HepG2 (cell line): ENCODE data around the gene EEF1E1. TPM values are rescaled to one million over a fixed set of nuclear protein-coding genes. Genes with fewer than 3 reads are reported as not detected.

Experiments
- CREB1 ChIP-seq, 2 experiments: fragments of 450-650 bp in 1 of 2; IDR thresholded peaks; 2 replicates each; pipeline ENCODE4 v1.6.1; 2016 to 2017; ENCODE audit warnings: control low read depth in 1 of 2, mild to moderate bottlenecking in 1 of 2, missing compliant biosample characterization in 1 of 2, missing genetic modification characterization in 1 of 2
- FOXK1 ChIP-seq: sonication (generic); formaldehyde crosslinking; IDR thresholded peaks from 2 replicates; pipeline ENCODE4 v1.4.0; 2020; ENCODE audit warnings: low read depth, missing genetic modification reagents, borderline replicate concordance
- IRF2 ChIP-seq: IDR thresholded peaks from 2 replicates; pipeline ENCODE4 v1.6.1; 2018; ENCODE audit warnings: missing genetic modification reagents, missing compliant biosample characterization
- ISX ChIP-seq: sonication (generic); formaldehyde crosslinking; conservative IDR thresholded peaks from 2 replicates; pipeline ENCODE4 v1.5.0; 2020; ENCODE audit warnings: missing genetic modification reagents
- KDM5A ChIP-seq: fragments of 200-600 bp; sonication (generic); IDR thresholded peaks from 2 replicates; pipeline ENCODE4 v1.7.0; 2018; ENCODE audit warnings: antibody characterized with exemption, mild to moderate bottlenecking, low read length, borderline replicate concordance
- KLF12 ChIP-seq: sonication (generic); formaldehyde crosslinking; IDR thresholded peaks from 2 replicates; pipeline ENCODE4 v1.4.0; 2020; ENCODE audit warnings: missing genetic modification reagents, borderline replicate concordance
- KLF13 ChIP-seq: sonication (generic); formaldehyde crosslinking; IDR thresholded peaks from 2 replicates; pipeline ENCODE4 v1.4.0; 2020; ENCODE audit warnings: mild to moderate bottlenecking, missing genetic modification reagents
- NRL ChIP-seq: sonication (generic); formaldehyde crosslinking; IDR thresholded peaks from 2 replicates; pipeline ENCODE4 v1.5.0; 2020; ENCODE audit warnings: missing genetic modification reagents, mild to moderate bottlenecking, moderate library complexity, borderline replicate concordance
- SCMH1 ChIP-seq: sonication (generic); formaldehyde crosslinking; IDR thresholded peaks from 2 replicates; pipeline ENCODE4 v1.9.0; 2021; ENCODE audit warnings: missing genetic modification reagents, mild to moderate bottlenecking, borderline replicate concordance
- SNAI1 ChIP-seq: sonication (generic); formaldehyde crosslinking; IDR thresholded peaks from 2 replicates; pipeline ENCODE4 v1.5.0; 2020; ENCODE audit warnings: mild to moderate bottlenecking, missing genetic modification reagents, borderline replicate concordance
- SNRNP70 ChIP-seq: fragments of 200-400 bp; formaldehyde crosslinking; IDR thresholded peaks from 2 replicates; pipeline ENCODE4 v1.6.1; 2017; ENCODE audit warnings: mild to moderate bottlenecking, low read depth, low read length, moderate library complexity
- SRSF1 ChIP-seq: fragments of 200-400 bp; formaldehyde crosslinking; optimal IDR thresholded peaks from 2 replicates; pipeline ENCODE3; 2017; ENCODE audit warnings: mild to moderate bottlenecking, low read depth, low read length, moderate library complexity
- STAG1 ChIP-seq: sonication (generic); formaldehyde crosslinking; IDR thresholded peaks from 2 replicates; pipeline ENCODE4 v1.4.0; 2020; ENCODE audit warnings: missing genetic modification reagents
- TAF15 ChIP-seq: fragments of 200-400 bp; formaldehyde crosslinking; IDR thresholded peaks from one replicate; pipeline ENCODE4 v1.6.1; 2018; ENCODE audit warnings: mild to moderate bottlenecking, low read depth, low read length; ENCODE audit not compliant: poor library complexity, severe bottlenecking
- ZBTB14 ChIP-seq: sonication (generic); formaldehyde crosslinking; IDR thresholded peaks from 2 replicates; pipeline ENCODE4 v1.4.0; 2020; ENCODE audit warnings: missing genetic modification reagents
- ZBTB42 ChIP-seq: sonication (generic); formaldehyde crosslinking; IDR thresholded peaks from 2 replicates; pipeline ENCODE4 v1.5.0; 2020; ENCODE audit warnings: mild to moderate bottlenecking, missing genetic modification reagents
- ZNF329 ChIP-seq: sonication (generic); formaldehyde crosslinking; IDR thresholded peaks from 2 replicates; pipeline ENCODE4 v1.9.0; 2021; ENCODE audit warnings: low read depth, mild to moderate bottlenecking, missing genetic modification reagents
- ZNF337 ChIP-seq: sonication (generic); formaldehyde crosslinking; IDR thresholded peaks from 2 replicates; pipeline ENCODE4 v1.5.1; 2020; ENCODE audit warnings: missing genetic modification reagents, low read depth, mild to moderate bottlenecking, borderline replicate concordance
- ZNF33B ChIP-seq: sonication (generic); formaldehyde crosslinking; IDR thresholded peaks from 2 replicates; pipeline ENCODE4 v1.5.1; 2020; ENCODE audit warnings: mild to moderate bottlenecking, missing genetic modification reagents
- ZNF510 ChIP-seq: sonication (generic); formaldehyde crosslinking; IDR thresholded peaks from 2 replicates; pipeline ENCODE4 v1.4.0; 2020; ENCODE audit warnings: low read depth, mild to moderate bottlenecking, missing genetic modification reagents
- ZNF589 ChIP-seq: sonication (generic); formaldehyde crosslinking; conservative IDR thresholded peaks from 2 replicates; pipeline ENCODE4 v1.8.0; 2022; ENCODE audit warnings: mild to moderate bottlenecking, moderate library complexity, missing genetic modification reagents
- ZSCAN21 ChIP-seq: sonication (generic); formaldehyde crosslinking; IDR thresholded peaks from 2 replicates; pipeline ENCODE4 v1.8.0; 2022; ENCODE audit warnings: mild to moderate bottlenecking, missing genetic modification reagents, moderate library complexity, borderline replicate concordance
- polyA plus RNA-seq, 8 experiments: library from polyadenylated mRNA; depleted of rRNA in 3 of 8; stranded (reverse) in 7 of 8; unstranded in 1 of 8; fragments of >200 nt; fragmentation: Illumina TruSeq in 4 of 8; extraction: Trizol in 4 of 8; gene quantifications; 2 replicates each; pipeline versions ENCODE4 v1.2.1 to v1.2.3, GENCODE V29; 2011 to 2016; ENCODE audit warnings: low read depth in 4 of 8, missing spikeins in 1 of 8, mixed read lengths in 1 of 8; ENCODE audit not compliant: insufficient read depth in 1 of 8
- total RNA-seq, 5 experiments: library from RNA; depleted of rRNA; stranded (reverse); fragments of >200 nt; fragmentation: Illumina TruSeq; extraction: Trizol; gene quantifications; 2 replicates each; pipeline ENCODE4 v1.2.3, GENCODE V29; 2016; ENCODE audit warnings: low read depth in 1 of 5
- TF ChIP-seq, protein P1 (sequence below): sonication (generic); formaldehyde crosslinking; IDR thresholded peaks from 2 replicates; pipeline ENCODE4 v1.4.0; 2020; ENCODE audit warnings: missing genetic modification reagents, borderline replicate concordance
- TF ChIP-seq, protein P2 (sequence below): sonication (generic); formaldehyde crosslinking; IDR thresholded peaks from 2 replicates; pipeline ENCODE4 v1.5.1; 2020; ENCODE audit warnings: missing genetic modification reagents, mild to moderate bottlenecking, borderline replicate concordance

The EEF1E1 gene
- total and polyA plus RNA-seq, 2 of the 13 experiments (the other 11 are each of a cell fraction or from before 2014, with no cell fraction given), result 128 to 188 TPM

- TF ChIP-seq ZNF589, result no peak
- TF ChIP-seq, protein P1, sequence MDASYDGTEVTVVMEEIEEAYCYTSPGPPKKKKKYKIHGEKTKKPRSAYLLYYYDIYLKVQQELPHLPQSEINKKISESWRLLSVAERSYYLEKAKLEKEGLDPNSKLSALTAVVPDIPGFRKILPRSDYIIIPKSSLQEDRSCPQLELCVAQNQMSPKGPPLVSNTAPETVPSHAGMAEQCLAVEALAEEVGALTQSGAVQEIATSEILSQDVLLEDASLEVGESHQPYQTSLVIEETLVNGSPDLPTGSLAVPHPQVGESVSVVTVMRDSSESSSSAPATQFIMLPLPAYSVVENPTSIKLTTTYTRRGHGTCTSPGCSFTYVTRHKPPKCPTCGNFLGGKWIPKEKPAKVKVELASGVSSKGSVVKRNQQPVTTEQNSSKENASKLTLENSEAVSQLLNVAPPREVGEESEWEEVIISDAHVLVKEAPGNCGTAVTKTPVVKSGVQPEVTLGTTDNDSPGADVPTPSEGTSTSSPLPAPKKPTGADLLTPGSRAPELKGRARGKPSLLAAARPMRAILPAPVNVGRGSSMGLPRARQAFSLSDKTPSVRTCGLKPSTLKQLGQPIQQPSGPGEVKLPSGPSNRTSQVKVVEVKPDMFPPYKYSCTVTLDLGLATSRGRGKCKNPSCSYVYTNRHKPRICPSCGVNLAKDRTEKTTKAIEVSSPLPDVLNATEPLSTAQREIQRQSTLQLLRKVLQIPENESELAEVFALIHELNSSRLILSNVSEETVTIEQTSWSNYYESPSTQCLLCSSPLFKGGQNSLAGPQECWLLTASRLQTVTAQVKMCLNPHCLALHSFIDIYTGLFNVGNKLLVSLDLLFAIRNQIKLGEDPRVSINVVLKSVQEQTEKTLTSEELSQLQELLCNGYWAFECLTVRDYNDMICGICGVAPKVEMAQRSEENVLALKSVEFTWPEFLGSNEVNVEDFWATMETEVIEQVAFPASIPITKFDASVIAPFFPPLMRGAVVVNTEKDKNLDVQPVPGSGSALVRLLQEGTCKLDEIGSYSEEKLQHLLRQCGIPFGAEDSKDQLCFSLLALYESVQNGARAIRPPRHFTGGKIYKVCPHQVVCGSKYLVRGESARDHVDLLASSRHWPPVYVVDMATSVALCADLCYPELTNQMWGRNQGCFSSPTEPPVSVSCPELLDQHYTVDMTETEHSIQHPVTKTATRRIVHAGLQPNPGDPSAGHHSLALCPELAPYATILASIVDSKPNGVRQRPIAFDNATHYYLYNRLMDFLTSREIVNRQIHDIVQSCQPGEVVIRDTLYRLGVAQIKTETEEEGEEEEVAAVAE (CRISPR knock-in tag), result peak; percentile 94
- 0 out of 2 replicates have a peak, but pooled peaks have one; percentile 43 for TF ChIP-seq KDM5A
- no peak for TF ChIP-seq ZNF337 (CRISPR knock-in tag)
- TF ChIP-seq KLF13 (CRISPR knock-in tag), result no peak
- TF ChIP-seq CREB1 (IDR thresholded peaks at IDR 0.05), result peak; percentile 65
- peak; percentile 86 for TF ChIP-seq CREB1 (CRISPR knock-in tag; IDR thresholded peaks at IDR 0.05)
- no peak; the same call in 1 of the 2 replicates for TF ChIP-seq SNAI1 (CRISPR knock-in tag)
- no peak for TF ChIP-seq TAF15
- TF ChIP-seq SRSF1, result no peak
- TF ChIP-seq IRF2 (CRISPR knock-in tag), result peak; percentile 94
- TF ChIP-seq ZNF33B (CRISPR knock-in tag), result no peak
- TF ChIP-seq FOXK1, result peak; percentile 94
- TF ChIP-seq ZBTB42 (CRISPR knock-in tag), result no peak
- 0 out of 2 replicates have a peak, but pooled peaks have one; percentile 5 for TF ChIP-seq STAG1
- TF ChIP-seq ZNF510 (CRISPR knock-in tag), result no peak
- no peak for TF ChIP-seq KLF12 (CRISPR knock-in tag)
- TF ChIP-seq, protein P2, sequence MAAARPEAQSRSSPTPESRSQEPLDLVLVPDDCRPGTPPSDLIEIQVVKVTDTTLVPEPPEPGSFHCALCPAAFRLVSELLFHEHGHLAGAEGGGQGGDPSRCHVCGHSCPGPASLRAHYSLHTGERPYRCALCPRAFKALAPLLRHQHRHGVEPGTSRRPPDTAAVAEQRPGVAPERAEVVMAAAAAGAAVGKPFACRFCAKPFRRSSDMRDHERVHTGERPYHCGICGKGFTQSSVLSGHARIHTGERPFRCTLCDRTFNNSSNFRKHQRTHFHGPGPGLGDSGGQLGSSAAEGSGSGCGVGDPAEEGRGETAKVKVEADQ (CRISPR knock-in tag), result peak; percentile 52; the same call in 1 of the 2 replicates
- TF ChIP-seq ZSCAN21 (CRISPR knock-in tag), result peak; percentile 63; the same call in 1 of the 2 replicates
- no peak for TF ChIP-seq NRL
- no peak for TF ChIP-seq SNRNP70
- no peak for TF ChIP-seq ZBTB14 (CRISPR knock-in tag)
- no peak for TF ChIP-seq SCMH1 (CRISPR knock-in tag)
- TF ChIP-seq ISX (CRISPR knock-in tag), result no peak
- no peak for TF ChIP-seq ZNF329 (CRISPR knock-in tag)
These were observed 17.3 kb downstream of the EEF1E1 start (continued) for GRCh38 chr6:8085053-8085511.
